Measurements from ENCODE around the gene ACSL1.
A peak's percentile ranks its signal among the peaks of the same experiment; 100 is the strongest.

Gene ACSL1

GRCh38 chr4:184850431-184851199 lies 24.8 kb upstream of the ACSL1 start:
- Histone ChIP-seq H3K4me3 (replicated peaks; ENCODE audit: insufficient read depth, low read length) (no peak overlapping the region), H3K27ac (replicated peaks) (peak overlapping the region; percentile 48), H3K27me3 (ENCODE audit: insufficient read depth, poor library complexity, severe bottlenecking) (no peaks in the 10 kb centered on the region)
- TF ChIP-seq SPI1 (IDR thresholded peaks at IDR 0.05; ENCODE audit: borderline replicate concordance, low read depth) (no peak), POLR2AphosphoS5 (IDR thresholded peaks at IDR 0.05; ENCODE audit: low read depth) (no peak), REST (IDR thresholded peaks at IDR 0.05; ENCODE audit: insufficient replicate concordance, low read depth) (no peak), CTCF (IDR thresholded peaks at IDR 0.05; ENCODE audit: insufficient read depth, low read length) (no peak), GABPA (IDR thresholded peaks at IDR 0.05; ENCODE audit: low read depth) (no peak)
- DNase-seq (ENCODE audit: low read depth in 1 of 2, low spot score in 1 of 2), result no peak

GRCh38 chr4:184850018-184850417 lies 24.2 kb upstream of the ACSL1 start:
- Histone ChIP-seq H3K4me3 (replicated peaks; ENCODE audit: insufficient read depth, low read length) (no peak overlapping the region), H3K27me3 (ENCODE audit: insufficient read depth, poor library complexity, severe bottlenecking) (no peaks in the 10 kb centered on the region), H3K27ac (replicated peaks) (no peak overlapping the region)
- TF ChIP-seq CTCF (IDR thresholded peaks at IDR 0.05; ENCODE audit: insufficient read depth, low read length) (no peak), SPI1 (IDR thresholded peaks at IDR 0.05; ENCODE audit: borderline replicate concordance, low read depth) (no peak), GABPA (IDR thresholded peaks at IDR 0.05; ENCODE audit: low read depth) (no peak), POLR2AphosphoS5 (IDR thresholded peaks at IDR 0.05; ENCODE audit: low read depth) (no peak), REST (IDR thresholded peaks at IDR 0.05; ENCODE audit: insufficient replicate concordance, low read depth) (no peak)
- no peak for DNase-seq (ENCODE audit: low read depth in 1 of 2, low spot score in 1 of 2)

DNA sequence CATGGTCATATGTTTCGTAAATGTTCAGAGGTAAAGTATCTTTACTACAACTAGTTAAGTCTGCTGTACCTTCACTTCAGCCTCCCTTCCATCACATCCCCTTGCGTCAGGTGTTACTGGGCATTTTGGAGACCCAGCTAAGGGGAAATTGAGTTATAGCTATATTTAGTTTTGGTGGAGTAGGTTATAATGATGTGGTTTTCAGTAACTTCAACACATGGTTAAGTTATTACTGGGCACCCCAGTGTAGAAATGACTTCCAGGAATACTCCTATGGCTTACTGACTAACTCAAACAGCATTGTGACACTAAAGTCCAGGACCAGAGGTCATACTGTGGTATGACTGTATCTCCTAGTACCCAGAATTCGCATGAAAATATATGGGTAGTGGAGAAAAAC lies 23.4 kb upstream of the ACSL1 start:
- TF ChIP-seq SPI1 (IDR thresholded peaks at IDR 0.05; ENCODE audit: borderline replicate concordance, low read depth) (no peak), POLR2AphosphoS5 (IDR thresholded peaks at IDR 0.05; ENCODE audit: low read depth) (no peak), GABPA (IDR thresholded peaks at IDR 0.05; ENCODE audit: low read depth) (no peak), CTCF (IDR thresholded peaks at IDR 0.05; ENCODE audit: insufficient read depth, low read length) (no peak), REST (IDR thresholded peaks at IDR 0.05; ENCODE audit: insufficient replicate concordance, low read depth) (no peak)
- Histone ChIP-seq H3K27me3 (ENCODE audit: insufficient read depth, poor library complexity, severe bottlenecking) (no peaks in the 10 kb centered on the region), H3K27ac (replicated peaks) (no peak overlapping the region; the same call in 1 of the 2 replicates), H3K4me3 (replicated peaks; ENCODE audit: insufficient read depth, low read length) (no peak overlapping the region)
- no peak for DNase-seq (ENCODE audit: low read depth in 1 of 2, low spot score in 1 of 2)

Data from HL-60 (cell line).